BJ (cell line): ENCODE measurements around the gene SLC66A2. TPM values are rescaled to one million over a fixed set of nuclear protein-coding genes. Genes with fewer than 3 reads are reported as not detected.

Experiments
- CTCF ChIA-PET: fragments of 350-600 bp; formaldehyde crosslinking; extraction: SDS; loops from one replicate; lab custom pipeline; 2021; ENCODE audit warnings: antibody characterized with exemption, inconsistent platforms; lab: Yijun Ruan, JAX
- POLR2A ChIA-PET: fragments of 300-600 bp; sonication (Branson Sonifier 250); formaldehyde crosslinking; extraction: SDS; loops from one replicate; lab custom pipeline; 2021; ENCODE audit warnings: antibody characterized with exemption; lab: Charles Lee
- DNase-seq: peaks from one replicate; pipeline ENCODE4 v3.0.0-alpha.2; 2011; ENCODE audit warnings: low read depth
- H3K27me3 ChIP-seq: 2 replicates; pipeline ENCODE4 v1.6.0; 2011; ENCODE audit warnings: low read length; ENCODE audit not compliant: control insufficient read depth, insufficient read depth
- H3K36me3 ChIP-seq: 2 replicates; pipeline ENCODE4 v1.5.1; 2011; ENCODE audit warnings: low read length; ENCODE audit not compliant: control insufficient read depth, insufficient read depth
- H3K4me3 ChIP-seq: 2 replicates; pipeline ENCODE4 v1.5.1; 2011; ENCODE audit warnings: low read depth, mild to moderate bottlenecking, control low read depth, low read length
- CTCF ChIP-seq: IDR thresholded peaks from 2 replicates; pipeline ENCODE4 v1.5.1; 2011; ENCODE audit warnings: low read depth, mild to moderate bottlenecking, control low read depth, inconsistent platforms, low read length, moderate library complexity; ENCODE audit not compliant: insufficient read depth
- polyA plus RNA-seq: library from polyadenylated mRNA; depleted of rRNA; stranded (reverse); fragments of >200 nt; gene quantifications from 2 replicates; pipeline ENCODE4 v1.2.3, GENCODE V29; 2011

The SLC66A2 gene
- polyA plus RNA-seq, 1 experiment, result 26.4 TPM

- H3K4me3 ChIP-seq, result peak within 1 kb of the TSS; percentile 67
- no peaks in the 10 kb centered on the region for H3K27me3 ChIP-seq
- peaks cover 2% of the 10 kb centered on the region; the same call in 1 of the 2 replicates for H3K36me3 ChIP-seq
- POLR2A ChIA-PET, result no interaction called here
- no peak for TF ChIP-seq CTCF
- DNase-seq, result no peak
- CTCF ChIA-PET, result interaction anchor here (0.6 kb wide), 1 partner anchor 179 kb away, joined by 4 read pairs; no protein-coding TSS in a partner anchor
These were observed 13.1 kb upstream of the SLC66A2 start, which contains the start of gene HSBP1L1 for GRCh38 chr18:79964330-79965118. Gene HSBP1L1 (plus strand): TSS chr18:79964643. CDS start chr18:79964736, 93 bp downstream.

GRCh38 chr18:79963658-79964329, 12.3 kb upstream of the SLC66A2 start:
- ChIA-PET POLR2A (no interaction called here), CTCF (interaction anchor here (1.4 kb wide), 1 partner anchor 13 kb away, joined by 6 read pairs; the partner anchor contains the start of gene SLC66A2)
- Histone ChIP-seq H3K27me3 (no peaks in the 10 kb centered on the region), H3K4me3 (peak overlapping the region; percentile 67), H3K36me3 (no peaks in the 10 kb centered on the region)
- TF ChIP-seq CTCF, result no peak
- no peak for DNase-seq

GRCh38 chr18:79962835-79963657, 11.6 kb upstream of the SLC66A2 start:
- DNase-seq, result no peak
- no peaks in the 10 kb centered on the region for H3K27me3 ChIP-seq
- ChIA-PET CTCF (interaction anchor here (1.4 kb wide), 1 partner anchor 12 kb away, joined by 6 read pairs; the partner anchor contains the start of gene SLC66A2), POLR2A (no interaction called here)
- H3K36me3 ChIP-seq, result no peaks in the 10 kb centered on the region
- no peak overlapping the region for H3K4me3 ChIP-seq
- no peak for TF ChIP-seq CTCF

GRCh38 chr18:79962311-79962710, 10.9 kb upstream of the SLC66A2 start:
- no peak for DNase-seq
- no peak for TF ChIP-seq CTCF
- Histone ChIP-seq H3K4me3 (no peak overlapping the region), H3K27me3 (no peaks in the 10 kb centered on the region), H3K36me3 (no peaks in the 10 kb centered on the region)
- CTCF ChIA-PET, result interaction anchor here (0.6 to 1.4 kb wide), 2 partner anchors 11 to 25 kb away, joined by 3 to 6 read pairs; partner anchors contain the start of gene SLC66A2
- POLR2A ChIA-PET, result no interaction called here
